Colon (tissue), 2 donors: ENCODE measurements around the gene VWA1.
"Not testable (repeated sequence)": the region's sequence is repeated elsewhere in the genome, so short reads cannot be mapped to it uniquely, and the experiment has no call there.

Experiments
- FAIRE-seq: peaks from 2 replicates; lab custom pipeline; 2012; peaks lifted over from hg19 to GRCh38; lab: Jason Lieb, UNC
- donor health status: control.
- donor health status: control.

The VWA1 gene

GRCh38 chr1:1437033-1437903, 1.8 kb downstream of the VWA1 start:
- FAIRE-seq: no peak

GRCh38 chr1:1437904-1438376, 2.5 kb downstream of the VWA1 start:
- no peak for FAIRE-seq

GRCh38 chr1:1438531-1439381, 3.3 kb downstream of the VWA1 start:
- no peak for FAIRE-seq

GRCh38 chr1:1439546-1440261, 4.2 kb downstream of the VWA1 start:
- no peak for FAIRE-seq

GRCh38 chr1:1440262-1441001, 4.9 kb downstream of the VWA1 start:
- FAIRE-seq: no peak

- FAIRE-seq: no peak
These were observed 5.8 kb downstream of the VWA1 start for GRCh38 chr1:1441002-1441888.

GRCh38 chr1:1442069-1442770, 6.7 kb downstream of the VWA1 start:
- FAIRE-seq: no peak

- FAIRE-seq: not testable (repeated sequence)
These were observed 11.1 kb downstream of the VWA1 start for GRCh38 chr1:1446631-1447030.

- no peak for FAIRE-seq
These were observed 13.7 kb downstream of the VWA1 start, which contains the start of gene ATAD3C for GRCh38 chr1:1449099-1449739. ATAD3C (plus strand) TSS chr1:1449689; CDS start chr1:1450684, 995 bp downstream.

GRCh38 chr1:1450616-1451015, 15.1 kb downstream of the VWA1 start:
- FAIRE-seq: not testable (repeated sequence)

- no peak for FAIRE-seq
These were observed 16.3 kb downstream of the VWA1 start for GRCh38 chr1:1451696-1452364.

GRCh38 chr1:1452365-1452739, 16.9 kb downstream of the VWA1 start:
- not testable (repeated sequence) for FAIRE-seq

- FAIRE-seq: no peak
These were observed 17.4 kb downstream of the VWA1 start for GRCh38 chr1:1452882-1453281.

GRCh38 chr1:1454286-1455056, 19.0 kb downstream of the VWA1 start:
- FAIRE-seq: not testable (repeated sequence)

GRCh38 chr1:1455366-1455884, 19.9 kb downstream of the VWA1 start:
- no peak for FAIRE-seq

- FAIRE-seq: not testable (repeated sequence)
These were observed 20.4 kb downstream of the VWA1 start for GRCh38 chr1:1455934-1456333.

GRCh38 chr1:1456683-1457255, 21.3 kb downstream of the VWA1 start:
- not testable (repeated sequence) for FAIRE-seq
